Tibial nerve (tissue), 4 donors: ENCODE results near the gene SIRT7. TPM values are rescaled to one million over a fixed set of nuclear protein-coding genes. Genes with fewer than 3 reads are reported as not detected.

Source experiments
- DNase-seq, 2 donors: peaks; one replicate each; pipeline ENCODE4 v3.0.0-alpha.2; 2019; ENCODE audit warnings: low spot score in 2 of 2
- H3K27ac ChIP-seq, 4 donors: fragments of 200-600 bp; sonication (generic) in 3 of 4; one replicate each; pipeline ENCODE4 v1.5.1; 2017 to 2019; ENCODE audit warnings: mild to moderate bottlenecking in 1 of 4
- H3K27me3 ChIP-seq, 2 donors: fragments of 200-600 bp; sonication (generic) in 1 of 2; one replicate each; pipeline versions ENCODE4 v1.5.1 to v1.6.0; 2017 to 2019
- H3K36me3 ChIP-seq, 3 donors: fragments of 200-600 bp; sonication (generic); one replicate each; pipeline ENCODE4 v1.5.1; 2018 to 2019
- H3K4me1 ChIP-seq, 4 donors: fragments of 200-600 bp; sonication (generic) in 3 of 4; one replicate each; pipeline ENCODE4 v1.5.1; 2017 to 2019
- H3K4me3 ChIP-seq, 4 donors: fragments of 200-600 bp; sonication (generic) in 3 of 4; one replicate each; pipeline ENCODE4 v1.5.1; 2017 to 2019; ENCODE audit warnings: mild to moderate bottlenecking in 1 of 4, moderate library complexity in 1 of 4
- H3K9me3 ChIP-seq, 4 donors: fragments of 200-600 bp; sonication (generic) in 3 of 4; one replicate each; pipeline ENCODE4 v1.5.1; 2017 to 2019
- EP300 ChIP-seq, 2 donors: sonication (generic); formaldehyde crosslinking; IDR thresholded peaks; one replicate each; pipeline ENCODE4 v1.6.1; 2017; ENCODE audit warnings: antibody characterized with exemption in 2 of 2, mild to moderate bottlenecking in 1 of 2
- POLR2A ChIP-seq, 2 donors: fragments of 450-650 bp; IDR thresholded peaks; one replicate each; pipeline ENCODE4 v1.6.1; 2017; ENCODE audit warnings: antibody characterized with exemption in 2 of 2, mild to moderate bottlenecking in 2 of 2, moderate library complexity in 2 of 2
- WGBS, 2 donors: methylation state at CpG; one replicate each; pipeline ENCODE4 v1.1.5; 2018; 5-methylcytosine and 5-hydroxymethylcytosine counted together
- total RNA-seq, 4 donors: library from RNA; depleted of rRNA; stranded (reverse); fragments of >200 nt; gene quantifications; one replicate each; pipeline ENCODE4 v1.1.0, GENCODE V29; 2016
- TF ChIP-seq, protein P1 (sequence below), 5 experiments: fragments of 200-600 bp in 3 of 5; fragments of 450-650 bp in 2 of 5; sonication (generic) in 3 of 5; IDR thresholded peaks; one replicate each; pipeline ENCODE4 v1.5.1; 2016 to 2019; ENCODE audit warnings: antibody characterized with exemption in 5 of 5, mild to moderate bottlenecking in 3 of 5, moderate library complexity in 2 of 5

SIRT7 gene
- total RNA-seq, 4 donors from 2014 or later = 22.3 to 42.2 (median 30.7) TPM

DNA sequence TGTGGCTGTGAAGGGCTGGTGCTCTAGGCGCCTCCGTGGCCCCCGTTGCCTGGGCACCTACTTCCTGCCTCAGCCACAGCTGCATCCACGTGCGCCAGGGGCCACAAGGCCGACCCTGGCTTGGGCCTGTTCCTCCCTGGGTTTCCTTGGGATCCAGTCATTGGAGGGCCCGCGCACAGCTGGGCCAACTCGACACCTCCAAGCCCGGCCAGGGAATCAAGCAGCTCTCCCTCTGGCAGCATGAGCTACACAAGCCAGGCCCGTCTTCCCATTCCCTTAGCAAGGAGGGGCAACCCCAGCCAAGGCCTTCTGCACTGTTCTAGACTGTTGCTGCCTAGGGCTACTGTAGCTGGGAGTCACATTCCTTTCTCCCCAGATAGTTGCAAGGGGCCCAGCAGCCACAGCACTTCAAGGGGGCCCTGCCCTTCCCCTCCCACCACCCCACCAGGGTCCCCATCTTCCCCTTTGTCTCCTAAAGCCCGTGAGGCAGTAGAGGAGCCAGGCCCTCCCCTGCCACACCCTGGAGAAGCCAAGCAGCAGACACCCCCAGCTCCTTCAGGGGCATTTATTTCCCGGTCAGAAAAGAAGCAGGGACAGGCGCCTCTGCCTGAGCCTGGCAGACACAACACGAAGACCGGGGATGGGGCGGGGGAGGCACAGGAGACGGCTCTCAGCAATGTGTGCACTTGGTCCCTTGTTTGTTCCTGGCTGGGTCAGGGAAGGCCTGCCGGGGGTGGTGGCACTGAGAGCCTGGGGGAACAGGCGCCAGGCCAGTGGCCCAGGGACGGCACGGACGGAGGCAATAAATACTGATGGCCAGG is 50.6 kb downstream of the SIRT7 start:
- H3K4me3 ChIP-seq = no peak overlapping the region
- H3K36me3 ChIP-seq = peaks cover 0 to 65% (median 17%) of the 10 kb centered on the region in 3 donors
- H3K27ac ChIP-seq = peak overlapping the region in 3 of 4 donors; percentile 73 to 99 (median 88)
- no peaks in the 10 kb centered on the region for H3K9me3 ChIP-seq
- DNase-seq = no peak
- 50 to 51% methylated on average over 22 to 23 of the region's 23 CpGs for WGBS, 2 donors
- H3K27me3 ChIP-seq = no peaks in the 10 kb centered on the region
- TF ChIP-seq, protein P1, sequence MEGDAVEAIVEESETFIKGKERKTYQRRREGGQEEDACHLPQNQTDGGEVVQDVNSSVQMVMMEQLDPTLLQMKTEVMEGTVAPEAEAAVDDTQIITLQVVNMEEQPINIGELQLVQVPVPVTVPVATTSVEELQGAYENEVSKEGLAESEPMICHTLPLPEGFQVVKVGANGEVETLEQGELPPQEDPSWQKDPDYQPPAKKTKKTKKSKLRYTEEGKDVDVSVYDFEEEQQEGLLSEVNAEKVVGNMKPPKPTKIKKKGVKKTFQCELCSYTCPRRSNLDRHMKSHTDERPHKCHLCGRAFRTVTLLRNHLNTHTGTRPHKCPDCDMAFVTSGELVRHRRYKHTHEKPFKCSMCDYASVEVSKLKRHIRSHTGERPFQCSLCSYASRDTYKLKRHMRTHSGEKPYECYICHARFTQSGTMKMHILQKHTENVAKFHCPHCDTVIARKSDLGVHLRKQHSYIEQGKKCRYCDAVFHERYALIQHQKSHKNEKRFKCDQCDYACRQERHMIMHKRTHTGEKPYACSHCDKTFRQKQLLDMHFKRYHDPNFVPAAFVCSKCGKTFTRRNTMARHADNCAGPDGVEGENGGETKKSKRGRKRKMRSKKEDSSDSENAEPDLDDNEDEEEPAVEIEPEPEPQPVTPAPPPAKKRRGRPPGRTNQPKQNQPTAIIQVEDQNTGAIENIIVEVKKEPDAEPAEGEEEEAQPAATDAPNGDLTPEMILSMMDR (IDR thresholded peaks at IDR 0.05) = no peak
- TF ChIP-seq EP300 (IDR thresholded peaks at IDR 0.05) = no peak
- no peak for TF ChIP-seq POLR2A (IDR thresholded peaks at IDR 0.05)
- peaks cover 0 to 71% (median 33%) of the 10 kb centered on the region in 4 donors for H3K4me1 ChIP-seq

DNA sequence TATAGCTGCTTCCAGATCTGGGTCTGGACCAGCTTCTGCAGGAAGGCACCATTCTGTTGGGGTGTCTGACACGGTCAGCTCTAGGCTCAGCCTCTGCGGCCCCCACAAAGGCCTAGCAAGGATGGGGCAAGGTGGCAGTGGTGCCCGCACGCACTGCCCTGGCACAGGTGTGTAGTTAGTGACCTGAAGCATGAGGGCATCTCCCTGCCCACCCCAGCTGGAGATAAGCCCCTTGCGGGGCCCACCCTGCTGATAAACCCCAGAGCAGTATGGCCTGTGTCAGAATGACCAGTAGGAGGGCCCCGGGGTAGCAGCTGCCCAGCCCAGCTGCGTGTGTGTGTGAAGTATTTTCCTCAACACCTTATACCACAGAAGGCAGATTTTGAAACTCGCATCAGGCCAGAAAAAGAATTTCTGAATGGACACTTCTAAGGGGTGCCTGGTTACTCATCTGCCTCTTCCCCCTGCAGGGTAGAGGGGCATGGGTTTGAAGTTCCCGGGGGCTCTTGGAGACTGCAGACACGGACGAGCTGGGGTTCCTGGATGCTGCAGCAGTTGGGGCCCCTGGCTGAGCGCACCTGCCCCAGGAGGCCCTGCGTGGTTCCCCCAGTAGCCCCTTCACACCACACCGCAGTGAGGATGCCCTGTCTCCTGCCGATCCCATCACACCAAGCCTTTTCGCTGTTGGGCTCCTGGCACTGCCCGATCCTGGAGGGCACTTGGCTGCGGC is 51.4 kb downstream of the SIRT7 start:
- TF ChIP-seq POLR2A (IDR thresholded peaks at IDR 0.05) (no peak), EP300 (IDR thresholded peaks at IDR 0.05) (no peak)
- TF ChIP-seq, protein P1 (IDR thresholded peaks at IDR 0.05) = no peak
- H3K4me3 ChIP-seq = no peak overlapping the region
- no peak for DNase-seq
- no peaks in the 10 kb centered on the region for H3K9me3 ChIP-seq
- H3K27ac ChIP-seq = peak overlapping the region in 3 of 4 donors; percentile 73 to 99 (median 88)
- 71 to 74% methylated on average over 14 to 18 of the region's 18 CpGs for WGBS, 2 donors
- peaks cover 0 to 75% (median 37%) of the 10 kb centered on the region in 4 donors for H3K4me1 ChIP-seq
- H3K36me3 ChIP-seq = peaks cover 0 to 65% (median 17%) of the 10 kb centered on the region in 3 donors
- no peaks in the 10 kb centered on the region for H3K27me3 ChIP-seq

DNA sequence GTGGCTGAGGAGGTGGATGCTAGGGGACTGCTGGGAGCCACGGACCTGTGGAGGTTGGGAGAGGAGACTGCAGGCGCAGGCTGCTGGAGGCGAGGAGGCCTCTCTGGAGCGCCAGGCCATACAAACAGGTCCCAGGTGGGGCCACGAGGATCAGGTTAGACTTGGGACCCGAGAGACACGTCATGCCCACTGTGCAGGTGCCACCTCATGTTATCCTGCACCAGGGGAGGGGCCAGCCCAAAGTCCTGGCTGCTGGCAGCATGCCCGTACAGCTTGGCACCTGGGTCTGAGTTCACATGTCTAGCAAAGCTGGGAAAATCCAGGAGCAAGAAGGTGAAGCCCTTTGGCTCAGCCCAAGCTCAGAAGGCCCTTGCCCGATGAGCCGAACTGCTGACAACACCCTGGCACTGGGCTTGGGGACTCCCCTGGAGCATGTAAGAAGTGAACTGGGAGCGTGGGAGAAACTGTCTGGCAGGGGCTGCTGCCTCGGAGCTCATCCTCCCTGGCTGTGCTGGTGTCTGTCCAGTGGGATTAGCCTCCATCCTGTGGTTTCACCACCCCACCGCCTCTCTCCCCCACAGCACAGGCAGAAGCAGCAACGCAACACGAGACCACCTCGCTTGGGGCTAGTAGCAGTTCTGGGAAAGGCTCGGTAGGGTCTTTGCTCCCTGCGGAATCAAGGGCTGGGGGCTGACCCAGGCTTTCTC is 52.1 kb downstream of the SIRT7 start:
- H3K4me1 ChIP-seq = peaks cover 0 to 78% (median 39%) of the 10 kb centered on the region in 4 donors
- DNase-seq = no peak
- TF ChIP-seq, protein P1 (IDR thresholded peaks at IDR 0.05) = no peak
- TF ChIP-seq EP300 (IDR thresholded peaks at IDR 0.05) = no peak
- TF ChIP-seq POLR2A (IDR thresholded peaks at IDR 0.05) = no peak
- H3K27me3 ChIP-seq = no peaks in the 10 kb centered on the region
- H3K4me3 ChIP-seq = no peak overlapping the region
- whole genome bisulfite sequencing, 2 donors = 63 to 80% methylated on average over 10 to 17 of the region's 18 CpGs
- H3K27ac ChIP-seq = peak overlapping the region in 2 of 4 donors; percentile 1 to 73
- H3K9me3 ChIP-seq = no peaks in the 10 kb centered on the region
- peaks cover 0 to 65% (median 17%) of the 10 kb centered on the region in 3 donors for H3K36me3 ChIP-seq

DNA sequence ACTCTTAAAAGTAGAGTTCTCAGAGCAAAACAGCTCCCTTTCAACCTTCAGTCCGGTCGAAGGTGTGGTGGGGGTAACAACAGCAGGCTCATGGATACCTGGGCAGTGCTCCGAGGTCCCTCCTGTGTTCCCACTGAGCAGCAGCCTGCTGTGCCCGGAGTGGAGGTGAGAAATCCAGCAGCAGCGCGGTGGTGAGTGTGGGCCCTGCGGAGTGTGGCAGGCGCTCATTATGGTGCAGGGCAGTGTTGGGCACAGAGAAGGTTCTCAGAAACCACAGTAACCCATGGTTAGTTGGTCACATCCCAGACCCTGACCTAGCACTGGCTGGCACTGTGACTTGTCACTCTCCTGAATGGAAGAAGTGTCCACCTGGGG is 52.6 kb downstream of the SIRT7 start:
- H3K27ac ChIP-seq = peak overlapping the region in 1 of 4 donors; percentile 68
- DNase-seq = no peak
- WGBS, 2 donors = 90 to 96% methylated on average over 3 to 8 of the region's 8 CpGs

More for the DNA sequence above, 52.6 kb downstream of the SIRT7 start:
- Histone ChIP-seq H3K4me3 (no peak overlapping the region), H3K4me1 (peaks cover 0 to 77% (median 39%) of the 10 kb centered on the region in 4 donors), H3K27me3 (no peaks in the 10 kb centered on the region), H3K36me3 (peaks cover 0 to 65% (median 17%) of the 10 kb centered on the region in 3 donors), H3K9me3 (no peaks in the 10 kb centered on the region)
- TF ChIP-seq, protein P1 (IDR thresholded peaks at IDR 0.05) = no peak
- TF ChIP-seq POLR2A (IDR thresholded peaks at IDR 0.05) = no peak
- TF ChIP-seq EP300 (IDR thresholded peaks at IDR 0.05) = no peak
